ENCODE results near the gene ADPGK. TPM values are rescaled to one million over a fixed set of nuclear protein-coding genes. Genes with fewer than 3 reads are reported as not detected.

Gene ADPGK
- total RNA-seq, 1 experiment from 2014 or later = 54.8 TPM

DNA sequence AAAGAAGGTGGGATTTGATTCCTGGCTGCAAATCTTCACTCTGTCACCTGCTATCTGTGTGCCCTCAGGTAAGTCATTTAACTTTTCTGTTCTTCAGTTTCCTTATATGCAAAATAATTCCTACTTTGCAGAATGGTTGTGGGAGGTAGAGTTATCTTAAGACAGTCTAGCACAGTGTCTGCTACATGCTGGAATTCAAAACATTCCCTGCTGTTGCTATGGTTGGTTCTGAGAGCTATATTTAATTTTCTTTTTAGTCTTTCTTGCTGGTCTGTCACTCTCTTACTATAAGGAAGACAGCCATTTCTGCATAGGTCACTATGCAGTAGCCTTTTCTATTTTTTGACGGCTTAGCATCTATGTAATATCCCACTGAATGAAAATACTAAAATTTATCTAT, 4.0 kb upstream of the ADPGK start:
- Histone ChIP-seq H3K14ac (ENCODE audit: insufficient read depth, low read length) (no peak overlapping the region), H4K8ac (replicated peaks; ENCODE audit: insufficient read length, low read depth, low read length) (no peak overlapping the region), H3K56ac (ENCODE audit: insufficient read length, low read depth, low read length) (no peak overlapping the region), H2AK5ac (ENCODE audit: insufficient read length, low read length) (no peak overlapping the region), H3K4ac (ENCODE audit: low read depth, low read length) (no peak overlapping the region), H3K27ac (ENCODE audit: insufficient read length, low read depth, low read length) (no peak overlapping the region), H3K79me2 (ENCODE audit: insufficient read depth, low read length) (peaks cover 3% of the 10 kb centered on the region; the same call in 1 of the 2 replicates), H3K9me3 (ENCODE audit: control insufficient read depth, low read depth, low read length) (no peaks in the 10 kb centered on the region), H2BK5ac (ENCODE audit: insufficient read length, low read length) (no peak overlapping the region), H3K9ac (ENCODE audit: extremely low read depth, insufficient read length, low read length) (no peak overlapping the region), H2BK120ac (ENCODE audit: low read depth, low read length, poor library complexity, severe bottlenecking) (no peak overlapping the region), H2BK12ac (ENCODE audit: insufficient read length, low read depth, low read length) (no peak overlapping the region), H4K91ac (ENCODE audit: insufficient read length, low read depth, low read length) (no peak overlapping the region), H3K27me3 (ENCODE audit: insufficient read depth, low read length) (no peaks in the 10 kb centered on the region), H2BK20ac (ENCODE audit: low read depth, low read length, poor library complexity, severe bottlenecking) (no peak overlapping the region), H3K4me1 (ENCODE audit: insufficient read depth, low read length) (peaks cover 4% of the 10 kb centered on the region; the same call in 1 of the 2 replicates), H3T11ph (ENCODE audit: low read length) (no peak overlapping the region), H4K20me1 (ENCODE audit: control insufficient read depth, insufficient read depth, insufficient read length) (no peaks in the 10 kb centered on the region), H3K23me2 (ENCODE audit: insufficient read length, low read depth, low read length, poor library complexity, severe bottlenecking) (peaks cover 3% of the 10 kb centered on the region), H3K4me2 (ENCODE audit: insufficient read depth, insufficient read length, low read length) (no peak overlapping the region), H2AFZ (ENCODE audit: low read length) (no peak overlapping the region), H4K5ac (ENCODE audit: insufficient read length, low read depth, low read length) (no peak overlapping the region), H3K79me1 (ENCODE audit: insufficient read depth, low read depth, low read length, poor library complexity, severe bottlenecking) (no peaks in the 10 kb centered on the region), H3K23ac (ENCODE audit: insufficient read length, low read depth, low read length) (no peak overlapping the region), H3K18ac (ENCODE audit: insufficient read length, low read depth, low read length) (no peak overlapping the region), H2BK15ac (ENCODE audit: low read depth, low read length) (no peak overlapping the region)
- peaks cover 6 to 7% of the 10 kb centered on the region in 2 experiments; a peak in 3 of 4 replicates for H3K4me1 Mint-ChIP-seq
- no peak overlapping the region for H3K27ac Mint-ChIP-seq
- no peak overlapping the region for H3K4me3 Mint-ChIP-seq
- no peak for DNase-seq
- no peaks in the 10 kb centered on the region; a peak in 1 of 5 replicates for H3K9me3 Mint-ChIP-seq
- WGBS (ENCODE audit: extremely low coverage, insufficient read length, low lambda C conversion rate) = no CpG with 5 or more reads among the region's 1 CpG
- TF ChIP-seq, protein P1, sequence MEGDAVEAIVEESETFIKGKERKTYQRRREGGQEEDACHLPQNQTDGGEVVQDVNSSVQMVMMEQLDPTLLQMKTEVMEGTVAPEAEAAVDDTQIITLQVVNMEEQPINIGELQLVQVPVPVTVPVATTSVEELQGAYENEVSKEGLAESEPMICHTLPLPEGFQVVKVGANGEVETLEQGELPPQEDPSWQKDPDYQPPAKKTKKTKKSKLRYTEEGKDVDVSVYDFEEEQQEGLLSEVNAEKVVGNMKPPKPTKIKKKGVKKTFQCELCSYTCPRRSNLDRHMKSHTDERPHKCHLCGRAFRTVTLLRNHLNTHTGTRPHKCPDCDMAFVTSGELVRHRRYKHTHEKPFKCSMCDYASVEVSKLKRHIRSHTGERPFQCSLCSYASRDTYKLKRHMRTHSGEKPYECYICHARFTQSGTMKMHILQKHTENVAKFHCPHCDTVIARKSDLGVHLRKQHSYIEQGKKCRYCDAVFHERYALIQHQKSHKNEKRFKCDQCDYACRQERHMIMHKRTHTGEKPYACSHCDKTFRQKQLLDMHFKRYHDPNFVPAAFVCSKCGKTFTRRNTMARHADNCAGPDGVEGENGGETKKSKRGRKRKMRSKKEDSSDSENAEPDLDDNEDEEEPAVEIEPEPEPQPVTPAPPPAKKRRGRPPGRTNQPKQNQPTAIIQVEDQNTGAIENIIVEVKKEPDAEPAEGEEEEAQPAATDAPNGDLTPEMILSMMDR (conservative IDR thresholded peaks at IDR 0.05) = no peak
- H3K27me3 Mint-ChIP-seq (ENCODE audit: low read depth) = peaks cover 10% of the 10 kb centered on the region
- no peaks in the 10 kb centered on the region for H3K36me3 Mint-ChIP-seq (ENCODE audit: insufficient read depth in 1 of 3, low read depth in 3 of 3)
